H1 (cell line): ENCODE results near the gene IRX4. TPM values are rescaled to one million over a fixed set of nuclear protein-coding genes. Genes with fewer than 3 reads are reported as not detected.

Source experiments
- CTCF ChIA-PET: fragments of 300-600 bp; sonication (Branson Sonifier 250); formaldehyde crosslinking; loops from one replicate; lab custom pipeline; 2021; ENCODE audit not compliant: partially characterized antibody; lab: Charles Lee
- POLR2A ChIA-PET: fragments of 300-600 bp; sonication (Branson Sonifier 250); formaldehyde crosslinking; loops from one replicate; lab custom pipeline; 2021; ENCODE audit warnings: inconsistent platforms; ENCODE audit not compliant: partially characterized antibody; lab: Charles Lee
- DNase-seq, 2 experiments: peaks; one replicate each; pipeline versions ENCODE4 v3.0.0 to v3.0.0-alpha.2; 2010 to 2022; ENCODE audit warnings: low spot score in 2 of 2, low read depth in 1 of 2, mixed read lengths in 1 of 2
- FAIRE-seq: peaks from 2 replicates; lab custom pipeline; 2011; peaks lifted over from hg19 to GRCh38; lab: Jason Lieb, UNC
- H2AFZ ChIP-seq: 2 replicates; pipeline ENCODE4 v1.8.1; 2012; ENCODE audit warnings: low read length, inconsistent platforms
- H2AK5ac ChIP-seq: 2 replicates; pipeline ENCODE4 v1.6.1; 2013; ENCODE audit warnings: low read depth, low read length
- H2BK120ac ChIP-seq: replicated peaks from 2 replicates; pipeline ENCODE3; 2013; ENCODE audit warnings: low read depth, low read length, inconsistent platforms
- H2BK12ac ChIP-seq: 2 replicates; pipeline ENCODE4 v1.6.1; 2013; ENCODE audit warnings: low read depth, low read length
- H2BK15ac ChIP-seq: 2 replicates; pipeline ENCODE4 v1.6.1; 2013; ENCODE audit warnings: low read length
- H2BK20ac ChIP-seq: 2 replicates; pipeline ENCODE4 v1.6.1; 2013; ENCODE audit warnings: low read length
- H2BK5ac ChIP-seq: 2 replicates; pipeline ENCODE4 v1.6.1; 2013; ENCODE audit warnings: low read depth, low read length
- H3K14ac ChIP-seq: 2 replicates; pipeline ENCODE4 v1.6.1; 2013; ENCODE audit warnings: inconsistent platforms; ENCODE audit not compliant: insufficient read length
- H3K18ac ChIP-seq: 2 replicates; pipeline ENCODE4 v1.6.1; 2013; ENCODE audit warnings: low read length; ENCODE audit errors: extremely low read depth
- H3K23ac ChIP-seq: 2 replicates; pipeline ENCODE4 v1.6.1; 2013; ENCODE audit warnings: inconsistent platforms; ENCODE audit not compliant: insufficient read length
- H3K23me2 ChIP-seq: 2 replicates; pipeline ENCODE4 v1.6.1; 2013; ENCODE audit warnings: low read depth, low read length
- H3K27ac ChIP-seq: 2 replicates; pipeline ENCODE4 v1.6.1; 2011; ENCODE audit warnings: low read depth, low read length, inconsistent platforms
- H3K27me3 ChIP-seq, 4 experiments: replicated peaks in 1 of 4; 1 replicate in 1 of 4; 2 replicates in 3 of 4; pipeline versions ENCODE4 v1.6.1 to v1.8.1; 2011 to 2013; ENCODE audit warnings: low read length in 3 of 4, mild to moderate bottlenecking in 3 of 4, inconsistent platforms in 2 of 4, mixed read lengths in 2 of 4, moderate library complexity in 1 of 4; ENCODE audit not compliant: control insufficient read depth in 3 of 4, insufficient read depth in 3 of 4; ENCODE audit errors: extremely low read depth in 1 of 4
- H3K36me3 ChIP-seq, 4 experiments: 2 replicates each; pipeline versions ENCODE4 v1.6.1 to v1.8.1; 2011 to 2013; ENCODE audit warnings: mild to moderate bottlenecking in 4 of 4, low read length in 3 of 4, moderate library complexity in 2 of 4, control low read depth in 1 of 4, inconsistent platforms in 1 of 4; ENCODE audit not compliant: insufficient read depth in 4 of 4, control insufficient read depth in 2 of 4
- H3K4ac ChIP-seq: replicated peaks from 2 replicates; pipeline ENCODE3; 2013; ENCODE audit warnings: low read length, low read depth, mixed read lengths, inconsistent platforms; ENCODE audit not compliant: insufficient read length
- H3K4me1 ChIP-seq, 4 experiments: replicated peaks in 1 of 4; 1 replicate in 1 of 4; 2 replicates in 3 of 4; pipeline versions ENCODE4 v1.6.1 to v1.8.1; 2011 to 2013; ENCODE audit warnings: low read length in 3 of 4, inconsistent platforms in 2 of 4, mixed read lengths in 1 of 4; ENCODE audit not compliant: insufficient read depth in 4 of 4, control insufficient read depth in 3 of 4
- H3K4me2 ChIP-seq, 2 experiments: 2 replicates each; pipeline versions ENCODE4 v1.6.1 to v1.8.1; 2011 to 2013; ENCODE audit warnings: low read depth in 2 of 2, low read length in 2 of 2, control low read depth in 1 of 2, inconsistent platforms in 1 of 2, mild to moderate bottlenecking in 1 of 2; ENCODE audit not compliant: insufficient read depth in 1 of 2
- H3K4me3 ChIP-seq, 4 experiments: fragments of 200-600, 300-600 bp in 1 of 4; sonication (generic), shearing (Covaris generic), sonication (Bioruptor Twin) in 1 of 4; 2 replicates each; pipeline versions ENCODE4 v1.5.1 to v1.8.1; 2011 to 2016; ENCODE audit warnings: low read length in 4 of 4, low read depth in 3 of 4, control low read depth in 2 of 4, inconsistent platforms in 2 of 4, mild to moderate bottlenecking in 2 of 4, mixed read lengths in 1 of 4, moderate library complexity in 1 of 4; ENCODE audit not compliant: insufficient read depth in 2 of 4; ENCODE audit errors: extremely low read depth in 1 of 4
- H3K56ac ChIP-seq: replicated peaks from 2 replicates; pipeline ENCODE3; 2013; ENCODE audit warnings: low read depth, mild to moderate bottlenecking, mixed read lengths, low read length, inconsistent platforms; ENCODE audit not compliant: insufficient read length
- H3K79me1 ChIP-seq: 2 replicates; pipeline ENCODE4 v1.6.1; 2013; ENCODE audit warnings: low read depth, low read length, control low read depth
- H3K79me2 ChIP-seq, 2 experiments: 2 replicates each; pipeline versions ENCODE4 v1.6.1 to v1.8.1; 2012 to 2013; ENCODE audit warnings: low read length in 2 of 2, mild to moderate bottlenecking in 2 of 2, inconsistent platforms in 1 of 2; ENCODE audit not compliant: insufficient read depth in 2 of 2, control insufficient read depth in 1 of 2
- H3K9ac ChIP-seq, 4 experiments: replicated peaks in 1 of 4; 1 replicate in 1 of 4; 2 replicates in 3 of 4; pipeline versions ENCODE4 v1.6.1 to v1.8.1; 2011 to 2013; ENCODE audit warnings: low read depth in 3 of 4, low read length in 3 of 4, control low read depth in 2 of 4, mild to moderate bottlenecking in 2 of 4, moderate library complexity in 2 of 4, inconsistent platforms in 1 of 4; ENCODE audit errors: extremely low read depth in 1 of 4
- H3K9me3 ChIP-seq, 2 experiments: 2 replicates each; pipeline versions ENCODE4 v1.6.1 to v1.8.1; 2012 to 2013; ENCODE audit warnings: mild to moderate bottlenecking in 2 of 2, moderate library complexity in 2 of 2, control low read depth in 1 of 2, inconsistent platforms in 1 of 2, low read depth in 1 of 2, low read length in 1 of 2, mixed read lengths in 1 of 2; ENCODE audit not compliant: insufficient read depth in 2 of 2
- H4K20me1 ChIP-seq, 2 experiments: replicated peaks in 1 of 2; 2 replicates each; pipeline versions ENCODE3 to v1.8.1; 2011 to 2013; ENCODE audit warnings: inconsistent platforms in 2 of 2, low read length in 2 of 2, mild to moderate bottlenecking in 1 of 2; ENCODE audit not compliant: insufficient read depth in 2 of 2, control insufficient read depth in 1 of 2
- H4K5ac ChIP-seq: 2 replicates; pipeline ENCODE4 v1.6.1; 2013; ENCODE audit warnings: low read length, low read depth, mixed read lengths, inconsistent platforms; ENCODE audit not compliant: insufficient read length
- H4K8ac ChIP-seq: 2 replicates; pipeline ENCODE4 v1.8.0; 2013; ENCODE audit warnings: mild to moderate bottlenecking, moderate library complexity, low read length, inconsistent platforms; ENCODE audit not compliant: insufficient read depth; ENCODE audit errors: extremely low read depth
- H4K91ac ChIP-seq: replicated peaks from 2 replicates; pipeline ENCODE3; 2013; ENCODE audit warnings: low read length, mixed read lengths, inconsistent platforms; ENCODE audit not compliant: insufficient read length
- CBX5 ChIP-seq: fragments of 300-800, 300-1000 bp; sonication (generic); IDR thresholded peaks from 2 replicates; pipeline ENCODE4 v1.7.1; 2016; ENCODE audit warnings: antibody characterized with exemption, low read length, low read depth
- EZH2 ChIP-seq: fragments of 200-600 bp; sonication (generic); IDR thresholded peaks from 2 replicates; pipeline ENCODE4 v1.7.1; 2012; ENCODE audit warnings: low read depth, mild to moderate bottlenecking, moderate library complexity, low read length, inconsistent platforms; ENCODE audit not compliant: severe bottlenecking
- JUND ChIP-seq: IDR thresholded peaks from 2 replicates; pipeline ENCODE4 v1.6.1; 2011; ENCODE audit warnings: mild to moderate bottlenecking, improper control_type of control experiment, low read length
- MAFK ChIP-seq: IDR thresholded peaks from 2 replicates; pipeline ENCODE4 v1.6.1; 2012; ENCODE audit warnings: low read depth, mild to moderate bottlenecking, improper control_type of control experiment, low read length
- PHF8 ChIP-seq: fragments of 200-600 bp; sonication (generic); conservative IDR thresholded peaks from 2 replicates; pipeline ENCODE4 v1.7.1; 2012; ENCODE audit warnings: low read depth, mild to moderate bottlenecking, inconsistent platforms, low read length, moderate library complexity
- RBBP5 ChIP-seq: IDR thresholded peaks from 2 replicates; pipeline ENCODE4 v1.7.1; 2012; ENCODE audit warnings: low read depth, mild to moderate bottlenecking, inconsistent platforms, low read length, moderate library complexity, borderline replicate concordance
- SP4 ChIP-seq: IDR thresholded peaks from 2 replicates; pipeline ENCODE4 v1.6.1; 2012; ENCODE audit warnings: low read length, inconsistent platforms
- ZNF274 ChIP-seq: IDR thresholded peaks from 2 replicates; pipeline ENCODE4 v1.7.0; 2012; ENCODE audit warnings: low read length, borderline replicate concordance; ENCODE audit errors: extremely low read depth
- WGBS, 2 experiments: shearing (Covaris generic) in 1 of 2; methylation state at CpG; one replicate each; pipeline versions ENCODE4 v1.1.6 to v1.1.7; 2013 to 2015; ENCODE audit warnings: low lambda C conversion rate in 2 of 2, mixed read lengths in 2 of 2, inconsistent platforms in 1 of 2, low coverage in 1 of 2, missing lambda C conversion rate in 1 of 2; ENCODE audit not compliant: insufficient replicate concordance in 2 of 2, insufficient coverage in 1 of 2, insufficient read length in 1 of 2; ENCODE audit errors: extremely low coverage in 1 of 2, missing lambda C conversion rate in 1 of 2; 5-methylcytosine and 5-hydroxymethylcytosine counted together
- polyA plus RNA-seq, 7 experiments: library from polyadenylated mRNA; depleted of rRNA in 3 of 7; stranded (reverse) in 5 of 7; unstranded in 2 of 7; fragments of >200 nt in 5 of 7; fragments of 200-250 nt in 2 of 7; gene quantifications; 1 replicate in 5 of 7; 2 replicates in 1 of 7; 4 replicates in 1 of 7; pipeline versions ENCODE4 v1.2.1 to v1.2.3, GENCODE V29; 2011 to 2013; ENCODE audit warnings: missing spikeins in 2 of 7, mixed read lengths in 2 of 7
- total RNA-seq: library from RNA; stranded (reverse); fragmentation: NEBNext Ultra II Directional; extraction: Animal tissue kit (Norgen Biotek cat#: 25700); gene quantifications from 2 replicates; pipeline ENCODE4 v1.2.1, GENCODE V29; 2021
- TF ChIP-seq, protein P1 (sequence below): IDR thresholded peaks from 2 replicates; pipeline ENCODE4 v1.6.1; 2012; ENCODE audit warnings: low read length, inconsistent platforms

IRX4 gene
- total and polyA plus RNA-seq, 2 of the 8 experiments (the other 6 are each of a cell fraction or from before 2014, with no cell fraction given), result 0.45 to 1.2 TPM

DNA sequence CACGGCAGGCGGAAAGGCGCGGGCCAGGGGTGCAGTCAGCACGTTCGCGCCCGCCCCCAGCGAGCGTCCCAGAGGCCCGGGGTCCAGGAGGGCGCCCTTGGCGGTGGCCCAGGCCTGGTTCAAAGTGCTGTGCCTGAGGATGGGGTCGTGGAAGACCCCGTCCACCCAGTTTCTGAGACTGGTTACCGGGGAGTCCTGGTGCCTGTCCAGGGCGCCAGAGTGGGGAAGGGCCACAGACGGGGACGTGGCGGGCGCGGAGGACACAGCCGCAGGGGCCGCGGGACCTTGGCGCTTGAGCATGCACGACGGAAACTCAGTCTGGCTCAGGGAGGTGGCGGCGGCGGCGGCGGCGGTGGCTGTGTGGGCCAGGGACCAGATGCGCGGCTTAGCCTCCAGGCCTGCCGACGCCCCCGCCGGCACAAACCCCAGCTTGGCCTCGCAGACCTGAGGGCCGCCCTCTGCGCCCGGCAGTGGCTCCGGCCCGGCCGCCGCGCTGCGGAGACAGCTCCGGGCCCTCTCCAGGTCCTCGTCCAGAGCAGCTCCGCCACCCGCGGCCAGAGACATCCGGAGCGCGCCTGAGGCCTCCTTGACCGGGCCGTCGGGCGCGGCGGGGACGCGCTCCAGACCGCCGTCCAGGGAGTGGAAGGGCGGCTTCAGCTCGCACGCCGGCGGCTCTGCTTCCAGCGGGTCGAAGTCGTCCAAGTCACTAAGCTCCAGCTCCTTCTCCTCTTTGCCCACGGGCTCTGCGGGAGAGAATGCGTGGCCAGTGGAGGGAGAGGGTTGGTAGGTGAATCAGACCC lies 4.5 kb downstream of the IRX4 start:
- H3K9ac ChIP-seq, result peak overlapping the region in 1 of 4 experiments; percentile 13; a peak in 1 of 7 replicates
- H3K79me2 ChIP-seq, result no peaks in the 10 kb centered on the region
- FAIRE-seq, result no peak
- H3K56ac ChIP-seq, result no peak overlapping the region
- WGBS, 2 experiments, result 5% methylated on average over 77 of the region's 79 CpGs; no CpG with 5 or more reads in 1 of the 2 experiments
- no peak overlapping the region for H4K5ac ChIP-seq
- H3K27ac ChIP-seq, result no peak overlapping the region
- peaks cover 76 to 99% (median 97%) of the 10 kb centered on the region in 4 experiments for H3K27me3 ChIP-seq
- H3K4ac ChIP-seq, result no peak overlapping the region
- peak overlapping the region; percentile 54 to 79 for H3K4me2 ChIP-seq
- H3K14ac ChIP-seq, result no peak overlapping the region
- peaks cover 11 to 23% of the 10 kb centered on the region in 2 experiments for H4K20me1 ChIP-seq
- peaks cover 26% of the 10 kb centered on the region; the same call in 1 of the 2 replicates for H3K23me2 ChIP-seq
- DNase-seq, result peak in 1 of 2 experiments; percentile 74
- peak overlapping the region; percentile 59 for H4K8ac ChIP-seq
- H3K36me3 ChIP-seq, result peaks cover 0 to 13% (median 0%) of the 10 kb centered on the region in 4 experiments; a peak in 1 of 8 replicates
- H3K4me1 ChIP-seq, result peaks cover 3 to 45% (median 18%) of the 10 kb centered on the region in 4 experiments
- no peak overlapping the region for H2AFZ ChIP-seq
- no peaks in the 10 kb centered on the region for H3K79me1 ChIP-seq
- H3K18ac ChIP-seq, result no peak overlapping the region; the same call in 1 of the 2 replicates
- ChIA-PET POLR2A (interaction anchor here (1.3 to 1.4 kb wide), 2 partner anchors 16 to 26 kb away, joined by 3 read pairs; no protein-coding TSS in a partner anchor), CTCF (interaction anchor here (0.9 to 1.4 kb wide), 2 partner anchors 12 to 54 kb away, joined by 3 read pairs; no protein-coding TSS in a partner anchor)
- no peak overlapping the region for H2AK5ac ChIP-seq
- H2BK20ac ChIP-seq, result no peak overlapping the region
- peaks cover 0 to 3% of the 10 kb centered on the region in 2 experiments; a peak in 1 of 4 replicates for H3K9me3 ChIP-seq
- peak overlapping the region in 1 of 4 experiments; percentile 54; a peak in 2 of 8 replicates for H3K4me3 ChIP-seq
- H2BK120ac ChIP-seq, result no peak overlapping the region
- H2BK15ac ChIP-seq, result no peak overlapping the region
- no peak overlapping the region for H4K91ac ChIP-seq
- no peak overlapping the region for H3K23ac ChIP-seq
- H2BK5ac ChIP-seq, result no peak overlapping the region
- no peak overlapping the region for H2BK12ac ChIP-seq
- no peak for TF ChIP-seq JUND
- no peak for TF ChIP-seq RBBP5
- no peak for TF ChIP-seq MAFK
- TF ChIP-seq EZH2, result peak; percentile 86
- TF ChIP-seq, protein P1, sequence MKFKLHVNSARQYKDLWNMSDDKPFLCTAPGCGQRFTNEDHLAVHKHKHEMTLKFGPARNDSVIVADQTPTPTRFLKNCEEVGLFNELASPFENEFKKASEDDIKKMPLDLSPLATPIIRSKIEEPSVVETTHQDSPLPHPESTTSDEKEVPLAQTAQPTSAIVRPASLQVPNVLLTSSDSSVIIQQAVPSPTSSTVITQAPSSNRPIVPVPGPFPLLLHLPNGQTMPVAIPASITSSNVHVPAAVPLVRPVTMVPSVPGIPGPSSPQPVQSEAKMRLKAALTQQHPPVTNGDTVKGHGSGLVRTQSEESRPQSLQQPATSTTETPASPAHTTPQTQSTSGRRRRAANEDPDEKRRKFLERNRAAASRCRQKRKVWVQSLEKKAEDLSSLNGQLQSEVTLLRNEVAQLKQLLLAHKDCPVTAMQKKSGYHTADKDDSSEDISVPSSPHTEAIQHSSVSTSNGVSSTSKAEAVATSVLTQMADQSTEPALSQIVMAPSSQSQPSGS, result no peak
- no peak for TF ChIP-seq PHF8
- no peak for TF ChIP-seq CBX5
- no peak for TF ChIP-seq ZNF274
- no peak for TF ChIP-seq SP4
